NAMALWA (cell line): ENCODE results near the gene ABLIM2.
A peak's percentile ranks its signal among the peaks of the same experiment; 100 is the strongest.

Experiments used
- DNase-seq: peaks from one replicate; pipeline ENCODE4 v3.0.0-alpha.2; 2015; ENCODE audit warnings: low spot score

Gene ABLIM2

DNA sequence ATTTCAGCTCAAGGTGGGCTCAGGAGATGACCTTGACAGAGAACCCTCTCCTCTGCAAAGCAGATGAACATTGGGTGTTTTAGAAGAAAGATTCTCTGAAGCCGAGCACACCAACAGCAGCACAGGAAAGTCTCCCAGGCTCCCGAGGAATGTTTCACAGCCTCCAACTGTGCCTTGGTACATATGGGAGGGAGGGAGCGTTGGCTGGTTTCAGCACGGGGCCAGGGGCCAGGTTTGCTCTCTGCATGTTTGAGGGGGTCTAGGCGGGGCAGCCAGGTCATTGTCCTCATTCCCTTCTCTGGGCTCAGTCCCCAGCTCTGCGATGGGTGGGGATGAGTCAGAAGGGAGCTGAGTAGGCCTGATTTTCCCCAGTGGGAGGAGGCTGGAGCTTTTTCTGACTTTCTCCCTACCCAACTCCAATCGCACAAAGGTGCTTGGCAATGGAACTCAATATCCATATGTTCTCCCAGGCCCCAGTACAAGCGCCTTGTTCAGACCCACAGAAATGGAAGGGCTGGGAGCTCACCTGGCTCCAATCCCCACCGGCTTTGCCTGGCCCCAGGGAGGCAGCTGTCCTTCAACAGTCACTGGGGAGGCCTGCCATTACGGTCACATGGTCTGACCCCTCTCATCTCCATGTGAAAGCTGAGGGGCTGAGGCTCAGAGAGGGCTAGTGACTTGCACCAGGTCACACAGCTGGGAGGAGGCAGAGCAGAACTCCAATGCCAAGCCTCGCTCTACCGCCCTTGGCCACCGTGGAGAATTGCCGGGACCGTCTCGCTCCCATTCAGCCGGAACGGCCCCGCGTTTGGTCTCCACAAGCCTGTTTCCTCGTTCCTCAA is 110.6 kb downstream of the ABLIM2 start:
- DNase-seq: no peak

GRCh38 chr4:8046925-8047541 is 111.6 kb downstream of the ABLIM2 start:
- no peak for DNase-seq

DNA sequence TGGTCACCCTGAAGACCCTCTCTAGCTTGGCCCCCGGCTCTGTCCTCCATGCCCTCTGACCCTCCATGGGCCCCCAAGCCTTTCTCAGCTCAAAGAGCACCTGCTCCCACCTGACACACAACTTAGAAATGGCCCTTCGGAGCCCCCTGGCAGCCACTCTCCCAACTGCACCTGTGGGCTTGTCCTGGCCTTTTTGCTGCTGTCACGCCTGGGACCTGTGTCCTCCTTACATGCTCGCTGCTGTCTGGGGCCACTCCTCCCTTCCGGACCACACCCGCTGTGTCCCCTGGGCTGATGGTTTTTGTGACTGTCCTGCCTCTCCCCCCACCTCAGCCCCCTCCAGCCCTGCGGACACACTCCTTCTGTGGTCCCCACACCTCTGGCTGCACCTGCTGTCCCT is 112.7 kb downstream of the ABLIM2 start:
- no peak for DNase-seq

GRCh38 chr4:8044699-8045098 is 113.9 kb downstream of the ABLIM2 start:
- DNase-seq: peak; percentile 80

DNA sequence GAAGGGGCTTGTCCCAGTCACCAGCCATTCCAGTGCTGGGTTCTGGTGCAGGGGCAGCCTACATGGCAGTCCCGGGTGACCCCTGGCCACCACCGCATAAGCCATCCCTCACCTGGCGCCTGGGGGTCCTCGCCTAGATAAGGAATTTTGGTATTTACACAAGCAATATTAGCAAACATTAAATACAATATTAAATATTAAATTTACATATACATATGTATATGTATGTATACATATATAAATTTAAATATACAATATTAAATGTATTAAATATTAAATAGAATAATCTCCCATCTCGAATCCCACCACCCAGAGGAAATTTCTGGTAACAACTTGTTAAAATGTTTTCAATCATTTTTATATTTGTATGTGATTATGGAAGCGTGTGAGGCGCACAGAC is 114.4 kb downstream of the ABLIM2 start:
- DNase-seq: no peak

DNA sequence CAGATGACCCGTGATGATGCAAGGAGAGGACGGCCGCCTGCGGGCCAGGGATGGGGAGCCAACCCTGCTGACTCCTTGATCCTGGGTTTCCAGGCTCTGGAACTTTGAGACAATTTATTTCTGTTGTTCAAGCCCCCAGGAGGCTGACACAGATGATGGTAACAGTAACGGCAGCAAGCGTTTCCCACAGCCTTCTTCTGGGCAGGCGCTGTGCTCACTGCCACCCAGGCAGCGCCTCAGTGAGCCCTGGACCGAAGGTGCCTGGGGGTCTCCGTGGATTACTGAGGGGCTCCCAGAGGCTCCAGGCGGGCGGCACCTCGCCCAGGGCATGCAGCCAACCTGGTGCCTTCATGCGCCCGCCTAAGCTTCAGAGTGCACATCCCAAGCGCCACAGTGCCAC is 115.0 kb downstream of the ABLIM2 start:
- no peak for DNase-seq

DNA sequence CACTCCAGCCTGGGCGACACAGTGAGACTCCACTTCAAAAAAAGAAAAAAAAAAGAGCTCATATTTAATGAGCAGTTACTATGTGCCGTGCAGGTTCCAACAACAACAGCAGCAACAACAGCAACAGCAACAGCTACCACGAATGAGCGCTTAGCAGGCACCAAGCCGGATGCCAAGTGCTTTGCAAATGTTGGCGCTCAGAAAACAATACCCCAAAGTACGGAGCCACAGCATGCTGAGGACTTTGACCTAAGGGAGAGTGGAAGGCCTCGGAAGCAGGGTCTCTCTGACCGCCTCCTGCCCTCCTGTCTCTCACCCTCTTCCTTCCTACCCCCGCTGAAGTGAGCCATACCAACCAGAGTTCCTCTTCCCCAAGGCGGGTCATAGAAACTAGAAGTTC is 116.7 kb downstream of the ABLIM2 start:
- DNase-seq: no peak

- no peak for DNase-seq
Measured at GRCh38 chr4:8041172-8041571, 117.4 kb downstream of the ABLIM2 start.

DNA sequence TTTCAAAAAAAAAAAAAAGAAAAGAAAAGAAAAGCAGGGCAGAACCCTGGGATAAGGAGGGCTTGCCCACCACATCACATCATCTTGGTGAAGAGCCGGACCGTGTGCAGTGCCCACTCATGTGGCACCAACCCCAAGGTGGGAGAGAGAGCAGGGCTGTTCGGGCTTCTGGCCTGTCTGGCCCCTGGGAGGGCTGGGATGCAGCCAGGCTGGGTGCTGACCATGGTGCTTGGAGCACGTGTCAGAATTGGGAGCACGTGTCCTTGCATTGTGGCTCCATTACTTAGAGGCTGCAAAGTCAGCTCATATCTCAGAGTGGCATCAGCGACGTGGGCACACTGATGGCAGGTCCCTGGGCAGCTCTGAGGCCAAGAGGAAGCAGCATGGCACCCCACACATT is 118.0 kb downstream of the ABLIM2 start:
- DNase-seq: no peak

DNA sequence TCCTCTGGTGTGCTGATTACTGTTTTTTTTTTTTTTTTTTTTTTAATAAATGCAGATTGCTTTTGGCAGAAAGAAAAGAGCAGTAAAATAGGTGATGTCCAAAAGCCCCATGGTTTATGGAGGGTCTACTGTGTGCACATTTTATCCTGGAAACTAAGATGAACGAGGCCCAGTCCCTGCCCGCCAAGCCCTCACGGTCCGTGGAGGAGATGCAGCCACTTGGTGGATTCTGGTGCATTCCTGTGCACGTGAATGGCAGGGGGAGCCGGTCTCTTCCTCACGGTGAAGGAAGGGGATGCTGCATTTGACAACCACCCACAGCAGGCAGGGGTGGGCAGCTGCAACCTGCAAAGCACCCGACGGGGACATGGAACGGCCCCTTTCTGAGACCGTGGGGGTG is 118.8 kb downstream of the ABLIM2 start:
- no peak for DNase-seq

DNA sequence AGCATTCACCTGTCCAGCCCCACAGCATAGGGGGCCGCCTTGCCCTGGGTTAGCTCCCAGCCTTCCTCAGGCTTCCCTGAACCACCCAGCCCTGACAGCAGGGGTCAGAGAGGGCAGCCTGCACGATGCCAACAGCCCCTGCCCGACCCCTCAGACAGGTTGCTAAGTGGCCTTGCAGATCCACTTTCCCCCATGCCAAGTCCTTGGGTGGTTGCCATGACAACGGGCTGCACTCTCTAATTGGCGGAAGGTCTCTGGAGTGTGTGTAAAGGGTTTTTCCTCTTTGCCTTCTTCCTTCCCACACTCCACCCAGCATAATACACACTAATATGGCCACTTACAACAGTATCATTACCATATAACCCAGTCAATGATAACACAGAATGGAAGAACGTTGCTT is 119.3 kb downstream of the ABLIM2 start:
- DNase-seq: peak; percentile 44

GRCh38 chr4:8038719-8039251 is 119.8 kb downstream of the ABLIM2 start:
- DNase-seq: no peak

DNA sequence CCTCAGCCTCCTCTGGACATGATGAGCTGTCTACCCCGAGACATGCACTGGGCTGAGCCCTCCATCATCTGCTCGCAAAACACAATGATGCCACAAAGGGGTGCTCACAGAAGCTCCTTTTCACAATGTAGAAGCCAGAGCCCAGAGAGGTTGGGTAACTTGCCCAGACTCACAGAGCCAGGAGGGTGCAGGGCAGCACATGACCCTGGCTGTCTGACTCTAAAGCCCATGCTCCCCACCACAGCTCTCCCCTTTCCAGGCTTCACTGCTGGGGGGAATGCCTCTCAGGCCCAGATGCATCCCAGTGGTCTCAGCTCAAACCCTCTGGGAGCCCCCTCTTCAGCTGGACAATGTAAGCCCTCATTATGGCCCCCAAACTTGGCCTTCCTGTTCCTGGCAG is 120.5 kb downstream of the ABLIM2 start:
- no peak for DNase-seq

DNA sequence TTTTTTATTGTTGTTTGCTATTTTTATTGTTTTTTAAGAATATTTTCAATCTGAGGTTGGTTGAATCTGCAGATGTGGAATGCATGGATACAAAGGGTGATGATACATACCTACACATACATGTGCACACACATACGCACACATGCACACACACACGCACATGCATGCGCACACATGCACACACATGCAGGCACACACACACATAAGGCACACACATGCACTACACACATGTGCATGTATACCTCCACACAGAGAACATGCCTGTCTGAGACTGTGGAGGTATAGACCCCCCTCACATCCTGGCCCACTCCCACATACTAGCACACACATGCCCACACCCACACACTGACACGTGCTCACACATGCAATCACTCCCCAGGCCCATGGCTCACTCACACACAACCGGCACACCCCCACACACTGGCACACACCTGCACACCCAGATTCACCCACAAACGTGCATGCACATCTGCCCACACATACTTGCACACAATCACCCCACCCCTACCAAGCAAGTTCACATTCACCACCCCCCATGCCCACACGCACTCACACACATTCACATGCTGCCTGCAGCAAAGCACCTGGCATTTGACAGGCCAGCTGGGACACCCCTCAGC is 121.4 kb downstream of the ABLIM2 start:
- DNase-seq: no peak

DNA sequence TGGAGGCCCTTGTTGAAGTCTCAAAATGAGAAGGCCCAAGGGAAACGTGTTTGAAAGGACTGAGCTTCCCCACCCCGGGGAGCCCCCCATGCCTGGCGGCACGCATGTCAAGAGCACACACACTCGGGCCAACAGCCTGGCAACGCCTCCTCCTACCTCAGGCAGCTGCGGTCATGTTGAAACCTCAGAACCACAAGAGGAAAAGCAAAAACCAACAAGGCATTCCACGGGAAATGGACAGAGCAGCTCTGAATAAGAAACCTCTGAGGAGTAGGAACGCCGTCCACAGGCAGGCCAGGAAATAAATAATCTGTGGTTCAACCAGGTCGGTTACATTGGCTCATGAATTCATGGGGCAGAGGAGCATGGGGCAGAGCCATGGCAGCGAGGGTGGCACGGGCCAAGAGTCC is 123.2 kb downstream of the ABLIM2 start:
- DNase-seq: peak; percentile 46

GRCh38 chr4:8033829-8034528 is 124.6 kb downstream of the ABLIM2 start:
- no peak for DNase-seq

- DNase-seq: no peak
Measured at GRCh38 chr4:8033067-8033755, 125.4 kb downstream of the ABLIM2 start.

DNA sequence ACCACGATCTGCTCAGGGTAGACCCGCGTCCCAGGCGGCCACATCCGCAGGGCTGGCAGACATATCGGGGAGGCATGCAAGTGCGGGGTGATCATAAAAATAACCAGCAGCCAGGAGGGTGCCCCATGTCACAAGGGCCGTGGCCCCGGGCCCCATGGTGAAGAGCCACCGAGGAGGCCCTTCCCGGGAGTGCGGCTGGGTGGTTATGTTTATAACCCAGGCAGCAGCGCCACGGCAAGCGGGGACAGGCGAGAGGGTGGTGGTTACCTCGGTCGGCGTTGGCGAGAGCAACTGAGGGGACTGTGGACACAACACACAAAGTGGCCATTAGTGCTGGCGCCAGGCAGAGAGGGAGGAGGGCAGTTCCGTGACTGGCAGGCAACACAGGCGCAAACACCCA is 126.2 kb downstream of the ABLIM2 start:
- DNase-seq: no peak

DNA sequence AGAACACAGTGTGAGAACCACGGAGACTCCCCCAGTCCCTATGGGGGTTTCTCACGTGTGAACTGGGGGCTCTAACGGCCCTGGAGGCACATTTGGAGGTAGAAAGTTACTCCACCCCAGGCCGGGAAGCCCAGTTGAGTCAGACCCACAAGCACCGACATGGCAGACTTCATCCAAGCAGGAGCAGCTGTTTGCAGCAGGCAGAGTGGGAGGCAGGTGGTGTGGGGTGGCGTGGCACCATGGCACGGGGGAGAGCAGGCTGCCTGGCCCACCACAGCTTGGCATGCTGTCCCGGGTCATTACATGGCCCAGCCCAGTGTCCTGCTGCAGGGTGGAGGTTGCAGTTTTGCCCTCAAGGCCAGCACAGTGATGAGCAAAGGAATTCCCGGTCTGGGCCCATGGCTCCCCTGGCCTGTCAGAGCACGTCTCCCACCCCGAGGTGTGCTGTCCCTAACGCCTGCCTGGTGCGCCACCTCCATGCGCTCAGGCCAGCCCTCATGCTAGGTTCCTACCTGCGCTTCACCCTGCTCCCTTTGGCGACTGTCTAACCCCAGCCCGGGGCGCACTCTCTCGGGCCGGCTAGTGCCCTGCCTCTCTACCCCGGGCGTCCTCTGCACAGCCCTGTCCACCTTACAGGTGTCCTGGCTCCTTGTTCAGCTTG is 128.4 kb downstream of the ABLIM2 start:
- no peak for DNase-seq

- DNase-seq: no peak
Measured at GRCh38 chr4:8029689-8030088, 128.9 kb downstream of the ABLIM2 start.

GRCh38 chr4:8028884-8029568 is 129.6 kb downstream of the ABLIM2 start:
- no peak for DNase-seq
